ENCODE measurements around the gene MCC.

MCC gene

GRCh38 chr5:113034182-113034773 is 454.0 kb downstream of the MCC start:
- H3K4me3 ChIP-seq (replicated peaks; ENCODE audit: low read depth, low read length) = no peak overlapping the region
- no peak for TF ChIP-seq CTCF (IDR thresholded peaks at IDR 0.05; ENCODE audit: low read length, missing control alignments)
- DNase-seq (ENCODE audit: low read depth) = peak; percentile 74

GRCh38 chr5:113031557-113031956 is 456.7 kb downstream of the MCC start:
- no peak overlapping the region for H3K4me3 ChIP-seq (replicated peaks; ENCODE audit: low read depth, low read length)
- no peak for DNase-seq (ENCODE audit: low read depth)
- no peak for TF ChIP-seq CTCF (IDR thresholded peaks at IDR 0.05; ENCODE audit: low read length, missing control alignments)

- TF ChIP-seq CTCF (IDR thresholded peaks at IDR 0.05; ENCODE audit: low read length, missing control alignments) = no peak
- DNase-seq (ENCODE audit: low read depth) = no peak
- H3K4me3 ChIP-seq (replicated peaks; ENCODE audit: low read depth, low read length) = no peak overlapping the region
Observed at GRCh38 chr5:113031104-113031503, 457.1 kb downstream of the MCC start.

- no peak overlapping the region for H3K4me3 ChIP-seq (replicated peaks; ENCODE audit: low read depth, low read length)
- no peak for DNase-seq (ENCODE audit: low read depth)
- TF ChIP-seq CTCF (IDR thresholded peaks at IDR 0.05; ENCODE audit: low read length, missing control alignments) = no peak
Observed at GRCh38 chr5:113029614-113030013, 458.6 kb downstream of the MCC start.

- TF ChIP-seq CTCF (IDR thresholded peaks at IDR 0.05; ENCODE audit: low read length, missing control alignments) = no peak
- DNase-seq (ENCODE audit: low read depth) = no peak
- no peak overlapping the region for H3K4me3 ChIP-seq (replicated peaks; ENCODE audit: low read depth, low read length)
Observed at GRCh38 chr5:113027431-113027830, 460.8 kb downstream of the MCC start.

- H3K4me3 ChIP-seq (replicated peaks; ENCODE audit: low read depth, low read length) = no peak overlapping the region
- no peak for DNase-seq (ENCODE audit: low read depth)
- no peak for TF ChIP-seq CTCF (IDR thresholded peaks at IDR 0.05; ENCODE audit: low read length, missing control alignments)
Observed at GRCh38 chr5:113027015-113027414, 461.2 kb downstream of the MCC start.

- DNase-seq (ENCODE audit: low read depth) = no peak
- TF ChIP-seq CTCF (IDR thresholded peaks at IDR 0.05; ENCODE audit: low read length, missing control alignments) = no peak
- H3K4me3 ChIP-seq (replicated peaks; ENCODE audit: low read depth, low read length) = no peak overlapping the region
Observed at GRCh38 chr5:113026211-113026610, 462.0 kb downstream of the MCC start.
